Thyroid gland (tissue), 4 donors: ENCODE data around the gene STYX.

Experiments used
- CTCF ChIP-seq, 6 experiments: fragments of 200-600 bp in 3 of 6; fragments of 450-650 bp in 3 of 6; sonication (generic) in 3 of 6; IDR thresholded peaks; one replicate each; pipeline ENCODE4 v1.5.1; 2016 to 2019; ENCODE audit warnings: antibody characterized with exemption in 6 of 6, mild to moderate bottlenecking in 2 of 6, inconsistent platforms in 1 of 6, moderate library complexity in 1 of 6
- POLR2A ChIP-seq, 2 donors: fragments of 450-650 bp; IDR thresholded peaks; one replicate each; pipeline ENCODE4 v1.6.1; 2017; ENCODE audit warnings: antibody characterized with exemption in 2 of 2, mild to moderate bottlenecking in 2 of 2, moderate library complexity in 1 of 2

GRCh38 chr14:52786887-52787286, 56.9 kb downstream of the STYX start:
- no peak for TF ChIP-seq POLR2A (IDR thresholded peaks at IDR 0.05)
- TF ChIP-seq CTCF (IDR thresholded peaks at IDR 0.05) = no peak
